NCI-H128 (cell line): ENCODE measurements around the gene TIMM17A.

ENCODE experiments used
- DNase-seq: peaks from one replicate; lab custom pipeline; 2025; ENCODE audit not compliant: unreplicated experiment; lab: John Stamatoyannopoulos, UW

TIMM17A gene

GRCh38 chr1:201982623-201983379 is 27.5 kb downstream of the TIMM17A start, which contains the start of gene RNPEP:
Gene RNPEP, plus strand, starts transcription at chr1:201982648. Its CDS starts 19 bp downstream, at chr1:201982667.
- peak; percentile 59 for DNase-seq

- DNase-seq = no peak
Measured at GRCh38 chr1:201983380-201983805, 28.1 kb downstream of the TIMM17A start.

GRCh38 chr1:201984446-201984845 is 29.1 kb downstream of the TIMM17A start:
- no peak for DNase-seq

- DNase-seq = no peak
Measured at GRCh38 chr1:201985355-201985754, 30.1 kb downstream of the TIMM17A start.

GRCh38 chr1:201988601-201989000 is 33.3 kb downstream of the TIMM17A start:
- no peak for DNase-seq

GRCh38 chr1:201989354-201990128 is 34.2 kb downstream of the TIMM17A start:
- DNase-seq = no peak

- no peak for DNase-seq
Measured at GRCh38 chr1:201990427-201990826, 35.1 kb downstream of the TIMM17A start.

GRCh38 chr1:201999625-202000238 is 44.4 kb downstream of the TIMM17A start:
- peak; percentile 59 for DNase-seq

GRCh38 chr1:202002507-202002906 is 47.2 kb downstream of the TIMM17A start:
- no peak for DNase-seq

GRCh38 chr1:202004711-202005110 is 49.4 kb downstream of the TIMM17A start:
- DNase-seq = no peak

GRCh38 chr1:202005958-202006357 is 50.7 kb downstream of the TIMM17A start:
- DNase-seq = no peak

GRCh38 chr1:202007304-202007703 is 52.0 kb downstream of the TIMM17A start:
- no peak for DNase-seq

GRCh38 chr1:202007805-202008489 is 52.6 kb downstream of the TIMM17A start:
- DNase-seq = no peak

- DNase-seq = peak; percentile 85
Measured at GRCh38 chr1:202009326-202010179, 54.2 kb downstream of the TIMM17A start.

- DNase-seq = peak; percentile 80
Measured at GRCh38 chr1:202010180-202011015, 55.1 kb downstream of the TIMM17A start, which contains the start of gene ELF3. Gene ELF3, plus strand, starts transcription at chr1:202010587. Its CDS starts 550 bp downstream, at chr1:202011137.

GRCh38 chr1:202011994-202012393 is 56.7 kb downstream of the TIMM17A start:
- DNase-seq = no peak

GRCh38 chr1:202012544-202013478 is 57.5 kb downstream of the TIMM17A start:
- DNase-seq = no peak

GRCh38 chr1:202013603-202014002 is 58.3 kb downstream of the TIMM17A start:
- DNase-seq = no peak
